SHP77 (cell line): ENCODE measurements around the gene SPNS3.
A peak's percentile ranks its signal among the peaks of the same experiment; 100 is the strongest.

Source experiments
- DNase-seq, 2 experiments: peaks; one replicate each; lab custom pipeline; 2025; lab: John Stamatoyannopoulos, UW

The SPNS3 gene

DNA sequence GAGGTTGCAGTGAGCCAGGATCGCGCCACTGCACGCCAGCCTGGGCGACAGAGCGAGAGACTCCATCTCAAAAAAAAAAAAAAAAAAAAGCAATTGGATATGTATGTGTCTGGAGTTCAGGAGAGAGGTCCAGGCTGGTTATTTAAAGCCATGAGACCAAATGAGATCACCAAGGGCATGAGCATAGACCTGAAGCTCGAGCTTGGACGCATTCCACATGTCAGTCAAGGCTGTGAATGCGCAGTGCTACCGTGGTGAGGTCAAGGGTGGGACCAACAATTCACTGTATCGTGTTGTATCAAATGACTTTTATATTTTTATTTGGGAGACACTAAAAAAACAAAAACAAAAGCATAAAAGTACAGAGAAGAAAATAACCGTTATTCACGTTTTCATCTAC lies 35.8 kb downstream of the SPNS3 start:
- DNase-seq: no peak

GRCh38 chr17:4472286-4472685 lies 38.5 kb downstream of the SPNS3 start:
- DNase-seq: no peak

- DNase-seq: no peak
Observed at GRCh38 chr17:4474093-4474492, 40.4 kb downstream of the SPNS3 start.

GRCh38 chr17:4475001-4475400 lies 41.3 kb downstream of the SPNS3 start:
- DNase-seq: no peak

DNA sequence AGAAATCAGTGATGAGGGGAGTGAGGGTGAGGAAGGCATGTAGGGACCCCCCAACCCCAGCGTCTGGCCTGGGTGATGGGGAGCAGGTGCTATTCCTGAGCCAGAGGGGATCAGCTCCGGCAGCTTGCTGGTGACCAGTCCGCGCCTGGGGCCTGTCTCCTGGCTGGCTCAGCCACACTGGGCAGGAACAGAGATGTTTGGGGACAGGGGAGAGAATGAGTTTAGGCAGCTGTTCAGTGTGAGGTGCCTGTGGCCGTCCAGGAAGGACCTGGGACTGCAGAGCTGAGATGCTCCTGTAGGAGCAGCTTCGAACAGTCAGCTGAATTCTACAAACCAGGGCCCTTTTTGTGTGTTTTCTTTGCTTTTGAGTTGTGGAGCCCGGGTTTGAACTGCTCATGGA lies 41.7 kb downstream of the SPNS3 start:
- no peak for DNase-seq

GRCh38 chr17:4476017-4476416 lies 42.3 kb downstream of the SPNS3 start:
- DNase-seq: no peak

DNA sequence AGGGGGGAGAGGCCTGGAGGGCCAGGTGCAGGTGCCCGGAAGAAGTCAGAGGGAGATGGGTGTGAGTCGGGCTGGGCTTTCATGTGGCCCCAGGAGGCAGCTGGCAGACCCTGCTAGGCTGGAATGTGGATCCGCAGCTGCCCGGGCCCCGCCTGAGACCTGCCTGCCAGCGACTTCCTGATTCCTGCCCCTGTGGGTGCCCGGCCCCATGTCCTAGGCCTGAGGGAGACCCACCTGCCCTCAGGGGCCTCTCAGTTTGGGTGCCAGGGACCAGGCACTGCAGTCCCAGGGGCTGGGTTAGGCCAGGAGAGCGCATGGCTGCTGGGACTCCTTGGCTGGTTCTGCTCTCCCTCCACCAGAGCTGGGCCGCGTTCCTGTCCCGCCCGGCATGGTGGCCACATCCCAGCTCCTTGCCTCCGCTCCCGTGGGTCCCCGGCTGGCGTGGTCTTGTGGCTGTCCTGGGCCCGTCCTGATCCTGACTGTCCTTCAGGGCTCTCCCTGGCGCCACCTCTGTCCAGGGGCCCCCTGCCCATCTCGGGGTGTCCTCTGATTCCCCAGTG lies 42.9 kb downstream of the SPNS3 start:
- peak in 1 of 2 experiments; percentile 80 for DNase-seq

- no peak for DNase-seq
Observed at GRCh38 chr17:4477255-4477791, 43.6 kb downstream of the SPNS3 start.

GRCh38 chr17:4478318-4478830 lies 44.6 kb downstream of the SPNS3 start:
- no peak for DNase-seq

GRCh38 chr17:4479340-4479981 lies 45.7 kb downstream of the SPNS3 start:
- no peak for DNase-seq

DNA sequence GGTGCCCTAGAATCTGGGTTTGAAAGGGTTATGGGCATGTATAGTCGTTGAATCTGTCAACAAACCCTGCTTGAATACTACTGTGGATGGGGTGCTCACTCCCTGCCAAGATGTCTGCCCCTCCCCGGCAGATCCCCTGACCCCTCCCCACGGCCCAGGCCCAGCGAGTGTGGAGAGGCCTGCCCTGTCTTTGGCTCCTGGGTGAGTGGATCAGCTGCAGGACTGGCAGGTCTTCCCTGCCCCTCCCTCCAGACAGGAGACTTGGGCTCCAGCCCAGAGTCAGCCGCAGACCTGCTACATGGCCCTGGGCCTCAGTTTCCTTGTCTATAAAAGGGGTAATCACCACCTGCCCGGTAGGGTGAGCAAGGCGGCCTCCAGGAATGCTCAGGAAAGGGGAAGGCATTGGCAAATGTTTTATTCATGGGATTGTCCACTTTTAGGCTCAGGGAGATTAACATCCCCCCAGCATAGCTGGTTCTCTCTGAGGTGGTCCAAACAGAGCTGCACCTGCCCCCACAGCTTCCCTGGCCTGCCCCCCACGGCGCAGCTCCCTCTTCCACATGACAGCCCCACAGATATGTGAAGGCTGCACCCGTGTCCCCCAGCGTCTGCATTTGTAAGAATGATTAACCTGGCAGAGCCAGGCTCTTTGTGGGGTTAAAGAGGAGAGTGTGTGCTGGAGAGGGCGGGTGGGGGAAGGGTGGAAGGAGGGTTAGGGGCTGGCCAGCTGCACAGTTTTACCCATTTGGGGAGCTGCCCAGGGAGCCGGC lies 46.4 kb downstream of the SPNS3 start:
- DNase-seq: no peak

DNA sequence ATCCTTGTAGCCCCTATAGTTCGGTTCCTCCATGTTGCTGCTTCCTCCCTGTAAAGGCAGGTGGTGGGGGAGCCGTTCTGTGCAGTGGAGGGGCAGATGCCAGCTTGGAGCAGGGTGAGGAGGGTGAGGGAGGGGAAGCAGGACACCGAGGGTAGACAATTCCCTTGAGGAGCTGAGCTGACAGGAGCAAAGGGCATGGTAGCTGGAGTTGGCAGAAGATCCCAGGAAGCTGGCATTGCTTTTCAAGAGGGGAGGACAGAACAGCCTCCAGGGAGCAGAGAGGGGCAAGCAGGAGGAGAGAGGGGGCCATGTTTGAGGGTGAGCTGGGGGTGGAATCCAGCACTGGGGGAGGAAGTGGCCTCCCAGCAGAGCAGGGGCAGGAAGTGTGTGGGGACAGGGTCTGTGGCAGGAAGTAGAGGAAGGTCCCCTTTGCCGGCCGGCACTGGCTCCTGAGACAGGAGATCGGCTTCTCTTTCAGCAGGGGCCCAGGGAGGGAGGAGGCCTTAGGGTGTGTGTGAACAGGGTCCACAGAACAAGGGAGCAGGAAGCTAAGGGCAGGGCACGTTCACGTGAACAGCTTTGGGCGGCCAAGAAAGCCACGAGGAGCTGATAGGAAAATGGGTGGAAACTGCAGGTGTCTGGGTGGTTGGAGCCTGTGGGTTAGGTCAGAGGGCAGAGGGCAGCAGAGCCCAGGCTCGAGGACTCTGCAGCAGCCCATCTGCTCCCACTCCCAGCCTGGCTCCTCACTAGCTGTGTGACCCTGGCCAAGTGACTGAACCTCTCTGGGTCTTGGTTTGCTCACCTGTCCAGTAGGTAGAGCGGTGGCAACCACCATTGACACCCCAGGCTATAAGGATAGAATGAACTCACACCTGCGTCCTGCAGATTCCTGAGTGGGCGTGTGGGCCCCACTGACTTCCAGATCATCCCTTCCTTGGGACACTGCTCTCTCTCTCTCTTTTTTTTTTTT lies 47.5 kb downstream of the SPNS3 start:
- DNase-seq: no peak

GRCh38 chr17:4482338-4483011 lies 48.7 kb downstream of the SPNS3 start:
- no peak for DNase-seq

DNA sequence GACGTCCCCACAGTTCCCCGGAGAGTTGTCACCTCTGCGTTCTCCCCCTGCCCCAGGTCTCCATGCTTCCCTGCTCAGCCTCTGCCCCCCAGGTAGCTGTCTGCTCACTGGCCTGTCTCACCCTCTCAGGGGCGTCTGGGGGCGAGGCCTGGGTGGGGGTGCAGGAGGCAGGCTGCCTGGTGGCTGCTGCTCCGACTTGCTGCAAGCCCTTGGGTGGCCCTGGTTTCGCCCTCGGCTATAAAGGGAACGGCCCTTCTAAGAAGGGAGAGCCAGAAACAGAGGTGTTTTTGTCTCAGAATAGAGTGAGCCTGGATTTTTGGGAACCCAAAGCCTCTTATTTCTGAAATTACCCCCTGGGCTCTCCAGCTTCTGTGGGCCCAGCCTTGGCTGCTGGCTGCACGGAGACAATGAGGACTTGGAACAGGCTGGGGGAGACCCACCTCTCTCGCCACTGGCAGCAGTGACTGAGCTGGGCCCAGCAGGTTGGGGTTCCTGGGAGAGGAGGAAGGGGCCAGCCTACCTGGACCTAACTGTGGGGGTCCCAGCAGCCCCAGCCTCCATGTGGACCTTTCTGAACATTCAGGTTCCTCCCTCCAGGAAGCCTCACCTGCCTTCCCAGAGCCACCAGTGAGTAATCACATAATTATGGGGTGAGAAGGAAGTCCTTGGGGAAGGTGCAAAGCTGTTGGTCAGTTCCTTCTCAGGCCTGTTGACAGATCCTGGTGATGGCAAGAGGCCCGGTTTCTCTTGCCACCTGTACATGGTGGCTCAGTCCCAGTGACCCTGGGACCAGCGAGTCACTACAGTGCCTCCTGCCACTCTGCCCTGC lies 49.5 kb downstream of the SPNS3 start:
- DNase-seq: no peak

DNA sequence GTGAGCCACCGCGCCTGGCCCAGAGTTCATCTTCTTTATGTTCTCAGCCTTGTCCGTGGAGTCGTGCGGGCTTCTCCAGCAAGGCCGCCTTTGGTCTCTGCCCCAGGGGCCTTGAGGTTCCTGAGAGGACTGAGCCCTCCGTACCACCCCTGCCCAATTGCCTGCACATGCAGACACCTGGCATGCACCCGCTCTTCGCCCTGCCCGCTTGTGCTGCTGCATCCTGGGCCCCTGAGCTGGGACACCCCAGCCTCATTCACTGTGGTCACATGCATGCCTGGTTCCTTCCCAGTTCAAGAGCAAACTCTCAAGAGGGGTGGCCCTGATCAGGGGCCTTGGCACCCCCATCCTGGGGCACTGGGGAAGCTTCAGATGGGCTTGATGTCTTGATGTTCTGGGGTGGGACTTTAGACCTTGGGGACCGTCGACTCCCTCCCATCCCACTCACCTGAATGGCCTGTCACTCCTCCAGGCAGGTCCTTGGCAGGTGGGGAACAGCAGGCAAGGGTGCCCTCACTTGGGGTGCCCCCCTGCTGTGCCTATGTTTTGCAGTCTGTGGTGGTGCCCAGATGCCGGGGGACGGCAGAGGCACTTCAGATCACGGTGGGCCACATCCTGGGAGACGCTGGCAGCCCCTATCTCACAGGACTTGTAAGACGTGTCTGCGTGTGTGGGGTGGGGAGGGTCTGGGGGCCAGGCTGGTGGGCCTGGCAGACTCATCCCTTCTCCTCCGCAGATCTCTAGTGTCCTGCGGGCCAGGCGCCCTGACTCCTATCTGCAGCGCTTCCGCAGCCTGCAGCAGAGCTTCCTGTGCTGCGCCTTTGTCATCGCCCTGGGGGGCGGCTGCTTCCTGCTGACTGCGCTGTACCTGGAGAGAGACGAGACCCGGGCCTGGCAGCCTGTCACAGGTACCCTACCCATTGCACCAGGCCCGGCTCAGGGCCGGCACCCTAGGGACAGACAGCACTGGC lies 52.2 kb downstream of the SPNS3 start:
- no peak for DNase-seq

DNA sequence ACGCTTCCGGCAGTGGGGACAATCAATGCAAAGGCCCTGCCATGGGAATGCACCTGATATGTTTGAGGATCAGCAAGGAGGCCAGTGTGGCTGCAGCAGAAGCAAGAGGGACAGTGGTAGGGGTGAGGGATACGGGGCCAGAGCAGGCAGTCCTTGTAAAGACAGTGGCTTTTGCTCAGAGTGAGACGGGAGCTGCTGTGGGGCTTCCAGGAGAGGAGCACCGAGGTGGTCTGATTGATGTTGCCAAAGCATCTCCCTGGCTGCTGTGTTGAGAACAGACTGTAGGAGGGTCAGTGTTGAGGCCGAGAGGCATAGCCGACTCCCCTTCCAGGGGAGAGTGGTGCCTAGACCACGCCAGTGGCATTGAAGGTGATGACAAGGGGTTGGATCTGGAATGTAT lies 53.6 kb downstream of the SPNS3 start:
- no peak for DNase-seq

GRCh38 chr17:4487820-4488716 lies 54.3 kb downstream of the SPNS3 start:
- no peak for DNase-seq

DNA sequence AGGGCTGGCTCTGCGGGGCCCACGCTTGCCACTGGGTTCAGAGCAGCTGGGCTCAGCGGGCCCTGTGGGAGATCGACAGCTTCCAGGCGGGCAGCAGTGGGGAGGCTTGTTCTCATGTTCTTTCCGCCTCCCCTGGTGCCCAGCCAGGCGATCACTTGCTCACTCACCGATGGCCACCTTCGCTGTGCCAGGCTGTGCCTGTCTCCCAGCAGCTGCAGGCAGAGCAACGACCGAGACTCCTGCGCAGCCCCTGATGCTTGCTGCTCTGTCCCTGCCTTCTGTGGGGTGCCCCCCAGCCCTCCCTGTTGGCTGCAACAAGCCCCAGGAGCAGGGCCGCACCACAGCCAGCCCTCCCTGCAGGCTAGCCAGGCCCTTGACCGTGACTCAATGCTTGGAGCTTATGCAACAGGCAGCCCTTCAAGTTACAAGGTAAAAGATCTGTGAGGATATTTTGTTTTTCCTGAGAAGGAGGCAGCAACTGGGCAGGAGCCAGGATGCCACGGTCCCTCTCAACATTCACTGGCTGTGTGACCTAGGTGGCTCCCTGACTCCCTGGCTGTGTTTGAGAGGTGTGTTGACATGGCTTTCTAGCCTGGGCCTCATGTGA lies 55.4 kb downstream of the SPNS3 start:
- no peak for DNase-seq
